ENCODE results near the gene KHDRBS2. TPM values are rescaled to one million over a fixed set of nuclear protein-coding genes. Genes with fewer than 3 reads are reported as not detected.

KHDRBS2 gene
- total RNA-seq, 4 donors from 2014 or later: 5.2 to 19.2 (median 16.6) TPM

- no peak for DNase-seq
- intact Hi-C loops (cut with DNase I): no loop called here
- no peak overlapping the region for H3K4me3 ChIP-seq (replicated peaks in 1 of 3)
- no peaks in the 10 kb centered on the region for H3K27me3 ChIP-seq
- WGBS, 2 donors: 79 to 94% methylated on average over 3 of the region's 3 CpGs
- no peaks in the 10 kb centered on the region for H3K9me3 ChIP-seq
- H3K4me1 ChIP-seq: no peaks in the 10 kb centered on the region
- H3K36me3 ChIP-seq: no peaks in the 10 kb centered on the region
- H3K27ac ChIP-seq: no peak overlapping the region
- no peak for TF ChIP-seq CTCF (IDR thresholded peaks at IDR 0.05)
- no peak for TF ChIP-seq POLR2A (IDR thresholded peaks at IDR 0.05)
These were observed 12.8 kb upstream of the KHDRBS2 start for GRCh38 chr6:62298745-62299392.

DNA sequence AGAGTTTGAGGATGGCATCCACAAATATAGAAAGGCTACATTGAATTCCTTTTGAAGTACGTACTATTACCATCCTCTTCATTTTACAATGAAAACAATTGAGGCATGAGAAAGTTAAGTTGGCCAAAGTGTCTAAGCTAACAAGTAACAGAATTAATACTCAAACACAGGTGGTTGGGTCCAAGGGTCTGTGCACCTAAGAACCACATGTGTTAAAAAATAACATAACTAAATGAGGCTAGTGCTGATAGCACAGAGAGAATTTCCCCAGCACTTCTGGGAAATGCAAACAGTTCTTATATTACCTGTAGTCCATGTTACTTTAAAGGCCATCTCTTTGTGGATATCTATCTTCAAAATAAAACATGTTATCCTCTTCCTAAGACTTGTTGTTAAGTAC is 10.5 kb upstream of the KHDRBS2 start:
- no peaks in the 10 kb centered on the region for H3K27me3 ChIP-seq
- no peak overlapping the region for H3K4me3 ChIP-seq (replicated peaks in 1 of 3)
- TF ChIP-seq POLR2A (IDR thresholded peaks at IDR 0.05): no peak
- TF ChIP-seq CTCF (IDR thresholded peaks at IDR 0.05): no peak
- H3K9me3 ChIP-seq: no peaks in the 10 kb centered on the region
- WGBS, 2 donors: 92 to 97% methylated on average over 1 of the region's 1 CpG
- H3K36me3 ChIP-seq: no peaks in the 10 kb centered on the region
- intact Hi-C loops (cut with DNase I): no loop called here
- no peaks in the 10 kb centered on the region for H3K4me1 ChIP-seq
- H3K27ac ChIP-seq: no peak overlapping the region
- DNase-seq: no peak

- Histone ChIP-seq H3K4me1 (no peaks in the 10 kb centered on the region), H3K27ac (no peak overlapping the region), H3K9me3 (no peaks in the 10 kb centered on the region), H3K27me3 (no peaks in the 10 kb centered on the region), H3K4me3 (replicated peaks in 1 of 3) (no peak overlapping the region), H3K36me3 (no peaks in the 10 kb centered on the region)
- DNase-seq: no peak
- TF ChIP-seq CTCF (IDR thresholded peaks at IDR 0.05): no peak
- no peak for TF ChIP-seq POLR2A (IDR thresholded peaks at IDR 0.05)
- 72 to 85% methylated on average over 1 of the region's 1 CpG for WGBS, 2 donors
- intact Hi-C loops (cut with DNase I): no loop called here
These were observed 2.9 kb upstream of the KHDRBS2 start for GRCh38 chr6:62288974-62289373.

GRCh38 chr6:62288562-62288961 is 2.5 kb upstream of the KHDRBS2 start:
- no peak overlapping the region for H3K27ac ChIP-seq
- H3K9me3 ChIP-seq: no peaks in the 10 kb centered on the region
- no peaks in the 10 kb centered on the region for H3K36me3 ChIP-seq
- no peak for DNase-seq
- TF ChIP-seq POLR2A (IDR thresholded peaks at IDR 0.05) (no peak), CTCF (IDR thresholded peaks at IDR 0.05) (no peak)
- H3K4me3 ChIP-seq (replicated peaks in 1 of 3): no peak overlapping the region
- no peaks in the 10 kb centered on the region for H3K27me3 ChIP-seq
- H3K4me1 ChIP-seq: no peaks in the 10 kb centered on the region
- WGBS, 2 donors: 74 to 87% methylated on average over 2 of the region's 2 CpGs
- intact Hi-C loops (cut with DNase I): no loop called here

- WGBS, 2 donors: 3% methylated on average over 13 of the region's 13 CpGs
- Histone ChIP-seq H3K27ac (peak overlapping the region in 1 of 3 donors; percentile 25), H3K27me3 (no peaks in the 10 kb centered on the region), H3K4me3 (replicated peaks in 1 of 3) (peak overlapping the region in 1 of 3 donors; percentile 41), H3K9me3 (no peaks in the 10 kb centered on the region), H3K4me1 (no peaks in the 10 kb centered on the region), H3K36me3 (no peaks in the 10 kb centered on the region)
- intact Hi-C loops (cut with DNase I): no loop called here
- no peak for DNase-seq
- TF ChIP-seq CTCF (IDR thresholded peaks at IDR 0.05) (no peak), POLR2A (IDR thresholded peaks at IDR 0.05) (no peak)
These were observed 432 bp upstream of the KHDRBS2 start for GRCh38 chr6:62286470-62286843.

Data from thyroid gland (tissue), 4 donors.